Coronary artery (tissue), 2 donors: ENCODE results near the gene UBR4.
"Not testable (repeated sequence)": the region's sequence is repeated elsewhere in the genome, so short reads cannot be mapped to it uniquely, and the experiment has no call there.

ENCODE experiments used
- DNase-seq: peaks from one replicate; pipeline ENCODE4 v3.0.0-alpha.2; 2017; ENCODE audit warnings: low spot score
- H3K27ac ChIP-seq, 2 donors: fragments of 200-600 bp; sonication (generic); one replicate each; pipeline ENCODE4 v1.5.1; 2016 to 2019
- H3K4me3 ChIP-seq: fragments of 200-600 bp; sonication (generic); 2 replicates; pipeline ENCODE4 v1.5.1; 2016; ENCODE audit warnings: mild to moderate bottlenecking, moderate library complexity
- CTCF ChIP-seq: fragments of 200-600 bp; sonication (generic); IDR thresholded peaks from one replicate; pipeline ENCODE4 v1.5.1; 2019; ENCODE audit warnings: antibody characterized with exemption

UBR4 gene

GRCh38 chr1:19189270-19189669 is 20.8 kb downstream of the UBR4 start:
- no peak for DNase-seq
- TF ChIP-seq CTCF: no peak
- Histone ChIP-seq H3K27ac (no peak overlapping the region), H3K4me3 (no peak overlapping the region)

- DNase-seq: no peak
- Histone ChIP-seq H3K4me3 (no peak overlapping the region), H3K27ac (no peak overlapping the region)
- no peak for TF ChIP-seq CTCF
Measured at GRCh38 chr1:19187852-19188251, 22.2 kb downstream of the UBR4 start.

- Histone ChIP-seq H3K4me3 (no peak overlapping the region), H3K27ac (no peak overlapping the region)
- no peak for DNase-seq
- no peak for TF ChIP-seq CTCF
Measured at GRCh38 chr1:19186001-19186400, 24.1 kb downstream of the UBR4 start.

- Histone ChIP-seq H3K4me3 (no peak overlapping the region), H3K27ac (no peak overlapping the region)
- no peak for DNase-seq
- no peak for TF ChIP-seq CTCF
Measured at GRCh38 chr1:19182223-19182622, 27.8 kb downstream of the UBR4 start.

- not testable (repeated sequence) for H3K27ac ChIP-seq, DNase-seq, H3K4me3 ChIP-seq
Measured at GRCh38 chr1:19180265-19180657, 29.8 kb downstream of the UBR4 start.

GRCh38 chr1:19179597-19180264 is 30.3 kb downstream of the UBR4 start:
- no peak for DNase-seq
- no peak for TF ChIP-seq CTCF
- Histone ChIP-seq H3K27ac (no peak overlapping the region), H3K4me3 (no peak overlapping the region)

GRCh38 chr1:19178734-19179398 is 31.2 kb downstream of the UBR4 start:
- no peak overlapping the region for H3K27ac ChIP-seq
- no peak for TF ChIP-seq CTCF

More at GRCh38 chr1:19178734-19179398, 31.2 kb downstream of the UBR4 start:
- no peak for DNase-seq
- no peak overlapping the region for H3K4me3 ChIP-seq
